ENCODE measurements around the gene VIPR2.
"Not testable (repeated sequence)": the region's sequence is repeated elsewhere in the genome, so short reads cannot be mapped to it uniquely, and the experiment has no call there.

Gene VIPR2

DNA sequence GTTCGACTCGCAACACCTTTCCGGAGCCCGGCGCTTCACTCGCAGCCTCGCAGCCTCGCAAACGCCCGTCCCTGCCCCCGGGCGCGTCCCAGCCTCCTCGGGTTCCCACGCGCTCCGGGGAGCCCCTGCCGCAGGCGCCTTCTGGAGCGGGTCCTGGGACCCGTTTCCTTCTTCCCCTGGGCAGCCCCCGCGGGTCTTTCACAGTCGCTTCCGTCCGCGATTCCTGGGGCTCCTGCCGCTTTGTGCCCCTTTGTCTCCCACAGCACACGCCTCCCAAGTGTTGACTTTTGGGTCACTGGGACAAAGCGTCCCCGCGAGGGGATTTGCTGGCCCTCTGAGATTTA lies 147.6 kb downstream of the VIPR2 start:
- Mint-ChIP-seq H3K4me1 (peaks cover 7% of the 10 kb centered on the region), H3K9me3 (peaks cover 6% of the 10 kb centered on the region), H3K27me3 (peaks cover 26% of the 10 kb centered on the region), H3K36me3 (no peaks in the 10 kb centered on the region), H3K27ac (no peak overlapping the region), H3K4me3 (no peak overlapping the region)

- H3K27ac Mint-ChIP-seq, result no peak overlapping the region
- H3K27me3 Mint-ChIP-seq, result peaks cover 26% of the 10 kb centered on the region
- no peak overlapping the region for H3K4me3 Mint-ChIP-seq
- H3K9me3 Mint-ChIP-seq, result peaks cover 6% of the 10 kb centered on the region
- peaks cover 13% of the 10 kb centered on the region for H3K4me1 Mint-ChIP-seq
- H3K36me3 Mint-ChIP-seq, result no peaks in the 10 kb centered on the region
Observed at GRCh38 chr7:158996214-158997109, 148.2 kb downstream of the VIPR2 start.

- Mint-ChIP-seq H3K9me3 (peaks cover 6% of the 10 kb centered on the region), H3K4me3 (no peak overlapping the region), H3K4me1 (peaks cover 15% of the 10 kb centered on the region), H3K27me3 (peaks cover 31% of the 10 kb centered on the region), H3K27ac (peak overlapping the region; percentile 10), H3K36me3 (no peaks in the 10 kb centered on the region)
Observed at GRCh38 chr7:158995514-158995913, 149.2 kb downstream of the VIPR2 start.

DNA sequence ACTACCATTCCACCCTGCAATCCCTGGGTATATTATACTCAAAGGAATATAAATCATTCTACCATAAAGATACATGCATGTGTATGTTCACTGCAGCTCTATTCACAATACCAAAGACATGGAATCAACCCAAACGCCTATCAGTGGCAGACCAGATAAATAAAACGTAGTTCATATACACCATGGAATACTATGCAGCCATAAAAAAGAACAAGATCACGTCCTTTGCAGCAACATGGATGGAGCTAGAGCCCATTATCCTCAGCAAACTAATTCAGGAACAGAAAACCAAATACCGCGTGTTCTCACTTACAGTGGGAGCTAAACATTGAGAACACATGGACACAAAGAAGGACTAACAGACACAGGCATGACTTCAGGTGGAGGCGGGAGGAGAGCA lies 150.0 kb downstream of the VIPR2 start:
- Mint-ChIP-seq H3K27ac (no peak overlapping the region), H3K27me3 (peaks cover 35% of the 10 kb centered on the region), H3K4me3 (no peak overlapping the region), H3K4me1 (peaks cover 15% of the 10 kb centered on the region), H3K36me3 (no peaks in the 10 kb centered on the region), H3K9me3 (peaks cover 6% of the 10 kb centered on the region)

- H3K36me3 Mint-ChIP-seq, result no peaks in the 10 kb centered on the region
Observed at GRCh38 chr7:158993591-158993990, 151.1 kb downstream of the VIPR2 start.

GRCh38 chr7:158992759-158993158 lies 151.9 kb downstream of the VIPR2 start:
- H3K4me3 Mint-ChIP-seq, result peak overlapping the region; percentile 23
- H3K36me3 Mint-ChIP-seq, result no peaks in the 10 kb centered on the region
- H3K27me3 Mint-ChIP-seq, result peaks cover 33% of the 10 kb centered on the region
- H3K9me3 Mint-ChIP-seq, result peaks cover 6% of the 10 kb centered on the region
- no peak overlapping the region for H3K27ac Mint-ChIP-seq
- peaks cover 15% of the 10 kb centered on the region for H3K4me1 Mint-ChIP-seq

More at GRCh38 chr7:158993591-158993990, 151.1 kb downstream of the VIPR2 start:
- H3K4me3 Mint-ChIP-seq, result no peak overlapping the region
- H3K27ac Mint-ChIP-seq, result no peak overlapping the region
- H3K9me3 Mint-ChIP-seq, result peaks cover 6% of the 10 kb centered on the region
- peaks cover 15% of the 10 kb centered on the region for H3K4me1 Mint-ChIP-seq
- H3K27me3 Mint-ChIP-seq, result peaks cover 33% of the 10 kb centered on the region

- peaks cover 33% of the 10 kb centered on the region for H3K27me3 Mint-ChIP-seq
- no peak overlapping the region for H3K27ac Mint-ChIP-seq
- H3K36me3 Mint-ChIP-seq, result no peaks in the 10 kb centered on the region
- H3K4me1 Mint-ChIP-seq, result peaks cover 15% of the 10 kb centered on the region
- H3K9me3 Mint-ChIP-seq, result peaks cover 6% of the 10 kb centered on the region
- peak overlapping the region; percentile 37 for H3K4me3 Mint-ChIP-seq
Observed at GRCh38 chr7:158991824-158992621, 152.6 kb downstream of the VIPR2 start.

GRCh38 chr7:158988996-158989395 lies 155.7 kb downstream of the VIPR2 start:
- Mint-ChIP-seq H3K4me3 (no peak overlapping the region), H3K9me3 (peaks cover 5% of the 10 kb centered on the region), H3K27ac (no peak overlapping the region), H3K27me3 (peaks cover 17% of the 10 kb centered on the region), H3K4me1 (peaks cover 15% of the 10 kb centered on the region), H3K36me3 (no peaks in the 10 kb centered on the region)

DNA sequence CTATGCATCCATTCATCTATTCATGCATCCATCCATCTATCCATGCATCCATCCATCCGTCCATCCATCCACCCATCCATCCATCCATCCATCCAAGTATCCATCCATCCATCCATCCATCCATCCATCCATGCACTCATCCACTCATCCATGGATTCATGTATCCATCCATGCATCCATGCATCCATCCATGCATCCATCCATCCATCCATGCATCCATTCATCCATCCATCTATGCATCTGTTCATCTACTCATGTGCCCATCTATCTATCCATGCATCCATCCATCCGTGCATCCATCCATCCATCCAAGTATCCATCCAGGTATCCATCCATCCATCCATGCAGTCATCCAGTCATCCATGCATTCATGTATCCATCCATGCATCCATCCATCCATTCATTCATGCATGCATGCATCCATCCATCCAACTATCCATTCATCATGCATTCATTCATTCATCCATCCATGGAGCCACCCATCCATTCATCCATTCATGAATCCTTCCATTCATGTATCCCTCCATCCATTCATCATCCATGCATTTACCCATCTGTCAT lies 156.3 kb downstream of the VIPR2 start:
- peaks cover 14% of the 10 kb centered on the region for H3K27me3 Mint-ChIP-seq
- H3K4me3 Mint-ChIP-seq, result no peak overlapping the region
- H3K9me3 Mint-ChIP-seq, result peaks cover 5% of the 10 kb centered on the region
- no peaks in the 10 kb centered on the region for H3K36me3 Mint-ChIP-seq
- no peak overlapping the region for H3K27ac Mint-ChIP-seq
- H3K4me1 Mint-ChIP-seq, result peaks cover 15% of the 10 kb centered on the region

DNA sequence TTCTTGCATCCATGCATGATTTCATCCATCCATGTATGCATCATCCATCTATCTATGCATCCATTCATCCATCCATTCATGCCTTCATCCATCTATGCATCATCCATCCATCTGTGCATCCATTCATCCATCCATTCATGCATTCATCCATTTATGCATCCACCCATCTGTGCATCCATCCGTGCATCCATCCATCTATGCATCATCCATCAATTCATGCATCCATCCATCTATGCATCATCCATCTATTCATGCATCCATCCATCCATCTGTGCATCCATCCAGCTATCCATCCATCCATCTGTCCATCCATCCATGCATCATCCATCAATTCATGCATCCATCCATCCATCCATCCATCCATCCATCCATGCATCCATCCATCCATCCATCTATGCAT lies 157.0 kb downstream of the VIPR2 start:
- Mint-ChIP-seq H3K9me3 (peaks cover 5% of the 10 kb centered on the region), H3K4me1 (peaks cover 9% of the 10 kb centered on the region), H3K27ac (no peak overlapping the region), H3K36me3 (no peaks in the 10 kb centered on the region), H3K27me3 (peaks cover 8% of the 10 kb centered on the region), H3K4me3 (no peak overlapping the region)

DNA sequence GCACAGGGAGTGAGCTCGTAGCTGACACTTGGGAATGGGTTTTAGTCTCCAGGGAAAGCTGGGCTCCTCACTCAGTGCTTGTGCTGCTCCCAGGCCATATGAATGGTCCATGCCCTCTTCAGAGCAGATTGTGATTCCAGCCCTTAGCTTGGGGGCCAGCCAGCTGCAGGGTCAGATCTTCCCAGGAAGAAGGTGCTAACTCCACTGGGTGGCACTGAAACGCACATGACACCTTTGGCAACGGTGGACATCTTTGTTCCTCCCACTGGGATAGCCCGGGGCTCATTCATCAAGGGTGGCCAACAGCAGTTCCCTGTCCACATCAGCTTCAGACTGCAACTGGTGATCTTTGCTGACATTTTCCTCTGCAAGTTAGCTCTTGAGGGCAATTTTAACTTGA lies 159.1 kb downstream of the VIPR2 start:
- H3K27me3 Mint-ChIP-seq, result peaks cover 5% of the 10 kb centered on the region

DNA sequence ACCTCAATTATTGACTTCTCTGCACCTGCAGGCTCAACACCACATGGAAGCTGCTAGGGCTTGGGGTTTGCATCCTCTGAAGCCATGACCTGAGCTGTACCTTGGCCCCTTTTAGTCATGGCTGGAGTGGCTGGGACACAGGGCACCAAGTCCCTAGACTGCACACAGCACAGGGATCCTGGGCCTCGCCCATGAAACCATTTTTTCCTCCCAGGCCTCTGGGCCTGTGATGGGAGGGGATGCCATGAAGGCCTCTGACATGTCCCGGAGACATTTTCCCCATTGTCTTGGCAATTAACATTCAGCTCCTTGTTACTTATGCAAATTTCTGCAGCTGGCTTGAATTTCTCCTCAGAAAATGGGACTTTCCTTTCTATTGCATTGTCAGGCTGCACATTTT lies 160.7 kb downstream of the VIPR2 start:
- H3K4me1 Mint-ChIP-seq, H3K27ac Mint-ChIP-seq, H3K27me3 Mint-ChIP-seq, H3K9me3 Mint-ChIP-seq, H3K4me3 Mint-ChIP-seq, H3K36me3 Mint-ChIP-seq: not testable (repeated sequence)

More for the DNA sequence above, 159.1 kb downstream of the VIPR2 start:
- H3K36me3 Mint-ChIP-seq, result no peaks in the 10 kb centered on the region
- no peaks in the 10 kb centered on the region for H3K4me1 Mint-ChIP-seq
- no peak overlapping the region for H3K27ac Mint-ChIP-seq
- peaks cover 5% of the 10 kb centered on the region for H3K9me3 Mint-ChIP-seq
- no peak overlapping the region for H3K4me3 Mint-ChIP-seq

DNA sequence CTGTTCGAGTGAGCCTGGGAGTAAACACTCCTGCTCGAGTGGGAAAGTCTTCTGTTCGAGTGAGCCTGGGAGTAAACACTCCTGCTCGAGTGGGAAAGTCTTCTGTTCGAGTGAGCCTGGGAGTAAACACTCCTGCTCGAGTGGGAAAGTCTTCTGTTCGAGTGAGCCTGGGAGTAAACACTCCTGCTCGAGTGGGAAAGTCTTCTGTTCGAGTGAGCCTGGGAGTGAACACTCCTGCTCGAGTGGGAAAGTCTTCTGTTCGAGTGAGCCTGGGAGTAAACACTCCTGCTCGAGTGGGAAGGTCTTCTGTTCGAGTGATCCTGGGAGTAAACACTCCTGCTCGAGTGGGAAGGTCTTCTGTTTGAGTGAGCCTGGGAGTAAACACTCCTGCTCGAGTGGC lies 162.6 kb downstream of the VIPR2 start:
- H3K9me3 Mint-ChIP-seq, H3K27ac Mint-ChIP-seq, H3K4me3 Mint-ChIP-seq, H3K27me3 Mint-ChIP-seq, H3K4me1 Mint-ChIP-seq, H3K36me3 Mint-ChIP-seq: not testable (repeated sequence)

DNA sequence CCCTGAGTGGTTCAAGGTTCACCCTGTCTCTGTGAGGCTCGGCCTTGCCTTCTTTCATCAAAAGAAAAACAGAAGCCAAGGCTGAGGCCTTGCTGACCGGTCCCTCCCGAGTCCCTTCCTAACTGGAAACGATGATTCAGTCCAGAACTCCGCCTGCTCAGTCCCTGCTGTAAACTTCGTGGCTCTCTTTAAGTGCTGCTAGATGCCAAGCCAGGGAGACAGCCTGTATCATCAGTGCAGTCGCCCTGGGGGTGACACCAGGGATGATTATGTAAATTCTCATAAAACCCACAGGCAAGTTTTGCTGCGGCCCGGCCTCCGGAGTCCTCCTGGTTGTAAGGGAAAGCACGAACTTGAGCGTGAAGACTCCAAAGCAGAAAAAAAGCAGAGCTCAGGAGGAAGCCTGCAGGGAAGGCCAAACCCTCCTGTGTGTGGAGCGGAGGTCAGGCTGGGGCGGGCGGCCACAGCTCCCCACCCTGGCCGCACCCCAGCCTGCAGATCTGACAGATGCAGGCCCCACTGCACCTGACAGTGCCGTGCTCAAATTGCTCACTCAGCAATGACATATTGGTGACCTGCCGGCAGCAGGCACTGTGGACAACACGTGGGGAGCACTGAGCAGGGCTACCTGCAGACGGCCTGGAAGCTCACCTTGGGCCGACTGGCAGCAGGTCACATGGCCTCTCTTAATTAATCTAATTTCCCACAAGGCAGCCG lies 164.9 kb downstream of the VIPR2 start:
- H3K9me3 Mint-ChIP-seq, result peaks cover 5% of the 10 kb centered on the region
- H3K4me1 Mint-ChIP-seq, result peaks cover 17% of the 10 kb centered on the region
- no peaks in the 10 kb centered on the region for H3K36me3 Mint-ChIP-seq
- H3K27me3 Mint-ChIP-seq, result no peaks in the 10 kb centered on the region
- no peak overlapping the region for H3K27ac Mint-ChIP-seq
- H3K4me3 Mint-ChIP-seq, result no peak overlapping the region

DNA sequence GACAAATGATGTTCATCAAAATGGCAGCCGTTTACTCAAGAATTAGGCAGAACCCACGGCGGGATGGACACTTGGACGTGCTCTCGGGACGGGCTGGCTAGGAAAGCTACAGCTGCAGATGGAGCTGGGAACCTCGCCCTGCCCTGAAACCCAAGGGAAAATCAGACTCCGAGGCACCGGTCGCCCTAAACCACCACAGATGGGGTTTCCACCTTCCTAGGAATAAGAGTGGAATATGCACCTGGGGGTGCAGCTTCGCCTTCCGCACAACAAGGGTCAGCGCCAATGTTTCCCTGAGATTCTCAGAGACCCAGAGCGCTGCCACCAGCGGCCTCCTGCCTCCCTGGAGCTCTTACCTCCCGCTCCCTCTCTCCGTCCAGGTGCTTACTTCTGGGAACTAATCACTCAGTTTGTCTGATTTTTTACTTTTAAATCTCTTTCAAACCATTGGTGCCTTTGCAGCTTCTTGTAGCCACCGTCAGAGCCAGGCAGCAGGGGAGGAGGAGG lies 165.6 kb downstream of the VIPR2 start:
- no peak overlapping the region for H3K27ac Mint-ChIP-seq
- H3K27me3 Mint-ChIP-seq, result no peaks in the 10 kb centered on the region
- H3K4me3 Mint-ChIP-seq, result no peak overlapping the region
- no peaks in the 10 kb centered on the region for H3K9me3 Mint-ChIP-seq
- H3K4me1 Mint-ChIP-seq, result peaks cover 19% of the 10 kb centered on the region
- H3K36me3 Mint-ChIP-seq, result no peaks in the 10 kb centered on the region
